GM18507 (cell line): Measurements from ENCODE around the gene FAM200C.

ENCODE experiments used
- DNase-seq: peaks from one replicate; pipeline ENCODE4 v3.0.0; 2011; ENCODE audit warnings: low read depth; ENCODE audit not compliant: insufficient read length; ENCODE audit errors: extremely low spot score
- FAIRE-seq: peaks from 2 replicates; lab custom pipeline; 2011; peaks lifted over from hg19 to GRCh38; lab: Jason Lieb, UNC

The FAM200C gene

DNA sequence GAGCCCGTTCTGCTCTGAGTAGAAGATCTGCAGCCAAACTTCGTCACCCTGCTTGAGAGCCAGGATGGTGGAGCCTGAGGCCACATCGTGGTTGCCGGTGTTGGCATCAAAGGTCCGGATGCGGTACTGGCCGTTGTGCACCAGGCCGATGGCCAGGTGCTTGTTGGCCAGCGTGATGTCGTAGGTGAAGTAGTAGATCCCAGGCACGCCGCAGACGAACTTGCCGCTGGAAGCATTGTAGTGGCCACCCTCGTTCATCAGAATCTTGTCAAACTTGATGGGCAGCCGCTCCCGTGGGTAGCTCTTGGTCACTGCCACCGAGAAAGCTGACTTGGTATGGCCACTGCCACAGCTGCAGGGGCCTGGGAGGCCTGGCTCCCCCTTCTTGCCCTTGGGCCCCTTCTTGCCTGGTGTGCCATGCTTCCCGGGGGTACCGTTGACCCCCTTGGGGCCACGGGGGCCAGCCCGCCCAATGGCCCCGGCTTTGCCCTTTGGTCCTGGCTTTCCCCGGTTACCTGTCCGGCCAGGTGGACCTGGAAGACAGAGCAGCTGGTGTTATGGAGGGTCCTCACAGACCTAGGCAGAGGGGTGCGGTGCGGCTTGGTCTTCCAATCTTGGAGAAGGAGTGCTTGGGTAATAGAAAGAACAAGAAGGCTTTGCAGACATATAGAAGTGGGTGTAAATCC lies 50.5 kb downstream of the FAM200C start:
- FAIRE-seq (no peak), DNase-seq (no peak)

DNA sequence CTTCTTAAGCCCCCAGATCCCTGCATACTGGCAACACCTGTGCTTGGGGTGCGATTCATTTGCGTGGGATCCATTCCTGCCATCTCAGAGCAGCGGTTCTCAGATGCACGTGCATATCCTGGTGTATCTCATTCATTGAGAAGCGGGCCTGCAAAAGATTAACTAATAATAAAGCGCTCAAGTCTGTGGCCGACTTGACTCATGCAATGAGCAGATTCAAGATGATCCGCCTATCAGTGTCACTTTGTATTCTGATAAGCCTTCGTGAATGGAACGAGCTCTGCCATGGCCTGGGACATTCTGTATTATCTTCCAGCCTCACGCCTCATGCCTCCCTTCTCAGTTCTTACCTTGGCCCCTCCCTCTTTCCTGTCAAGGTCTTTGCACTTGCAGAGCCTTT lies 51.8 kb downstream of the FAM200C start:
- FAIRE-seq = no peak
- DNase-seq = no peak

DNA sequence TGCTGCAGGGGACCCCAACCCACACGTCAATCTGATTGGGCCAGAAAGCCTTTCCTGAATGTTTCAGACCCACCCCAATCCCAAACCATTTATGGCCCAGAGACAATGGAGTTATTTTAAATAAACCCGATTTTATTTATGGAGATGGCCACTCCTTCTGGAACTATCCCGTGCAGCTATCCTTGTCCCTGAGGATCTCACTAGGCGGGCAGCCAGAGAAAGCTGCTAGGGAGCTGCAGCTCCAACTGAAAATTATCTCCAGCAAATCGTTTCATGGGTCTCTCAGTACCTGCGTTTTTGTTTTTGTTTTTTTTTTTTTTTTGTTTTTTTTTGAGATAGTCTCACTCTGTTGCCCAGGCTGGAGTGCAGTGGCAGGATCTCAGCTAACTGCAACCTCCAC lies 52.4 kb downstream of the FAM200C start:
- no peak for DNase-seq
- FAIRE-seq = no peak
